LHCN-M2 (cell line): ENCODE data around the gene C2orf81. TPM values are rescaled to one million over a fixed set of nuclear protein-coding genes. Genes with fewer than 3 reads are reported as not detected.
"Not testable (repeated sequence)": the region's sequence is repeated elsewhere in the genome, so short reads cannot be mapped to it uniquely, and the experiment has no call there.

Experiments
- DNase-seq: peaks from one replicate; pipeline ENCODE4 v3.0.0-alpha.2; 2012; ENCODE audit warnings: low read depth
- total RNA-seq: library from RNA; depleted of rRNA; stranded (reverse); fragments of >200 nt; gene quantifications from 2 replicates; pipeline ENCODE4 v1.2.3, GENCODE V29; 2014

C2orf81 gene
- total RNA-seq, 1 experiment from 2014 or later, result 0.63 TPM

GRCh38 chr2:74442483-74443297 is 21.3 kb upstream of the C2orf81 start:
- not testable (repeated sequence) for DNase-seq

- DNase-seq, result no peak
Observed at GRCh38 chr2:74441690-74442482, 20.5 kb upstream of the C2orf81 start, which contains the start of gene RTKN. TSS of gene RTKN (minus strand) at chr2:74441937. CDS start at chr2:74441816, 121 bp downstream.

- DNase-seq, result no peak
Observed at GRCh38 chr2:74441170-74441689, 19.8 kb upstream of the C2orf81 start.

GRCh38 chr2:74440378-74441169 is 19.2 kb upstream of the C2orf81 start:
- DNase-seq, result peak; percentile 88

- DNase-seq, result peak; percentile 91
Observed at GRCh38 chr2:74439803-74440377, 18.5 kb upstream of the C2orf81 start.

GRCh38 chr2:74439373-74439772 is 18.0 kb upstream of the C2orf81 start:
- no peak for DNase-seq

GRCh38 chr2:74438248-74438647 is 16.8 kb upstream of the C2orf81 start:
- no peak for DNase-seq

- DNase-seq, result no peak
Observed at GRCh38 chr2:74436848-74437695, 15.7 kb upstream of the C2orf81 start.

GRCh38 chr2:74436111-74436805 is 14.8 kb upstream of the C2orf81 start:
- no peak for DNase-seq

GRCh38 chr2:74430502-74430901 is 9.1 kb upstream of the C2orf81 start:
- no peak for DNase-seq

GRCh38 chr2:74429487-74430451 is 8.3 kb upstream of the C2orf81 start:
- no peak for DNase-seq

GRCh38 chr2:74428675-74429074 is 7.3 kb upstream of the C2orf81 start:
- no peak for DNase-seq

GRCh38 chr2:74427551-74427950 is 6.1 kb upstream of the C2orf81 start:
- no peak for DNase-seq

- DNase-seq, result no peak
Observed at GRCh38 chr2:74426181-74426758, 4.9 kb upstream of the C2orf81 start.

GRCh38 chr2:74425523-74425922 is 4.1 kb upstream of the C2orf81 start:
- peak; percentile 61 for DNase-seq

GRCh38 chr2:74424995-74425406 is 3.6 kb upstream of the C2orf81 start:
- DNase-seq, result no peak

GRCh38 chr2:74424139-74424992 is 2.9 kb upstream of the C2orf81 start:
- peak; percentile 47 for DNase-seq
